NK-92 treated with Interleukin-12 subunit alpha and Interleukin-12 subunit beta, amount 100 ng/mL, for 24 hours (cell line): ENCODE measurements around the gene CLCF1.
"Not testable (repeated sequence)": the region's sequence is repeated elsewhere in the genome, so short reads cannot be mapped to it uniquely, and the experiment has no call there.

Source experiments
- DNase-seq: peaks from one replicate; lab custom pipeline; 2025; lab: John Stamatoyannopoulos, UW

CLCF1 gene

GRCh38 chr11:67408437-67409200 lies 35.2 kb upstream of the CLCF1 start:
- DNase-seq, result no peak

- DNase-seq, result no peak
Measured at GRCh38 chr11:67407688-67408163, 34.3 kb upstream of the CLCF1 start.

GRCh38 chr11:67406969-67407687 lies 33.7 kb upstream of the CLCF1 start:
- no peak for DNase-seq

- no peak for DNase-seq
Measured at GRCh38 chr11:67406420-67406968, 33.1 kb upstream of the CLCF1 start.

- DNase-seq, result no peak
Measured at GRCh38 chr11:67405688-67406339, 32.4 kb upstream of the CLCF1 start.

GRCh38 chr11:67405196-67405567 lies 31.8 kb upstream of the CLCF1 start:
- no peak for DNase-seq

- DNase-seq, result no peak
Measured at GRCh38 chr11:67404515-67405195, 31.3 kb upstream of the CLCF1 start.

GRCh38 chr11:67403085-67403484 lies 29.7 kb upstream of the CLCF1 start:
- not testable (repeated sequence) for DNase-seq

- DNase-seq, result not testable (repeated sequence)
Measured at GRCh38 chr11:67402192-67402839, 28.9 kb upstream of the CLCF1 start.

- DNase-seq, result peak; percentile 87
Measured at GRCh38 chr11:67401495-67402191, 28.2 kb upstream of the CLCF1 start, which contains the start of gene PPP1CA. PPP1CA (minus strand) TSS chr11:67401858; CDS start chr11:67401782, 76 bp downstream.

GRCh38 chr11:67400942-67401494 lies 27.6 kb upstream of the CLCF1 start:
- DNase-seq, result no peak

GRCh38 chr11:67400251-67400941 lies 27.0 kb upstream of the CLCF1 start:
- no peak for DNase-seq

GRCh38 chr11:67398661-67399563 lies 25.5 kb upstream of the CLCF1 start:
- DNase-seq, result no peak

GRCh38 chr11:67397986-67398660 lies 24.7 kb upstream of the CLCF1 start:
- DNase-seq, result no peak

GRCh38 chr11:67397536-67397935 lies 24.1 kb upstream of the CLCF1 start:
- no peak for DNase-seq

GRCh38 chr11:67396587-67397389 lies 23.4 kb upstream of the CLCF1 start:
- DNase-seq, result no peak

GRCh38 chr11:67396259-67396581 lies 22.8 kb upstream of the CLCF1 start:
- no peak for DNase-seq
